ENCODE measurements around the gene SCAF4. TPM values are rescaled to one million over a fixed set of nuclear protein-coding genes. Genes with fewer than 3 reads are reported as not detected.

Gene SCAF4
- total and polyA plus RNA-seq, 10 donors = 10.1 to 48.4 (median 34.1) TPM

GRCh38 chr21:31650930-31651329 is 81.0 kb downstream of the SCAF4 start:
- DNase-seq = no peak
- peaks cover 0 to 9% (median 0%) of the 10 kb centered on the region in 6 donors for H3K4me1 ChIP-seq
- H3K4me3 ChIP-seq = no peak overlapping the region
- no peak overlapping the region for H3K27ac ChIP-seq
- TF ChIP-seq CTCF (IDR thresholded peaks at IDR 0.05 in 8 of 11, conservative IDR thresholded peaks at IDR 0.05 in 3 of 11) (no peak), POLR2AphosphoS5 (IDR thresholded peaks at IDR 0.05) (no peak), POLR2A (IDR thresholded peaks at IDR 0.05) (no peak)
- no peaks in the 10 kb centered on the region for H3K36me3 ChIP-seq
- intact Hi-C loops (cut with DNase I; ENCODE audit: low total_unique reads) = no loop called here
- peaks cover 0 to 3% (median 0%) of the 10 kb centered on the region in 8 donors for H3K9me3 ChIP-seq
- H3K27me3 ChIP-seq (replicated peaks in 1 of 7) = no peaks in the 10 kb centered on the region
- 91 to 94% (median 92%) methylated on average over 3 of the region's 3 CpGs for WGBS, 5 donors

- Histone ChIP-seq H3K27ac (no peak overlapping the region), H3K4me1 (no peaks in the 10 kb centered on the region), H3K36me3 (no peaks in the 10 kb centered on the region), H3K27me3 (replicated peaks in 1 of 7) (no peaks in the 10 kb centered on the region), H3K9me3 (peaks cover 0 to 3% (median 0%) of the 10 kb centered on the region in 8 donors), H3K4me3 (no peak overlapping the region)
- TF ChIP-seq CTCF (IDR thresholded peaks at IDR 0.05 in 8 of 11, conservative IDR thresholded peaks at IDR 0.05 in 3 of 11) (no peak), POLR2AphosphoS5 (IDR thresholded peaks at IDR 0.05) (no peak), POLR2A (IDR thresholded peaks at IDR 0.05) (no peak)
- WGBS, 5 donors = 78 to 81% (median 81%) methylated on average over 3 of the region's 3 CpGs
- no peak for DNase-seq
- intact Hi-C loops (cut with DNase I; ENCODE audit: low total_unique reads) = no loop called here
Measured at GRCh38 chr21:31647650-31648049, 84.3 kb downstream of the SCAF4 start.

GRCh38 chr21:31644643-31645042 is 87.3 kb downstream of the SCAF4 start:
- no peak for DNase-seq
- TF ChIP-seq POLR2AphosphoS5 (IDR thresholded peaks at IDR 0.05) (no peak), POLR2A (IDR thresholded peaks at IDR 0.05) (no peak), CTCF (IDR thresholded peaks at IDR 0.05 in 8 of 11, conservative IDR thresholded peaks at IDR 0.05 in 3 of 11) (no peak)
- Histone ChIP-seq H3K27ac (no peak overlapping the region), H3K36me3 (no peaks in the 10 kb centered on the region), H3K27me3 (replicated peaks in 1 of 7) (no peaks in the 10 kb centered on the region), H3K4me3 (no peak overlapping the region), H3K4me1 (no peaks in the 10 kb centered on the region), H3K9me3 (no peaks in the 10 kb centered on the region)
- WGBS, 5 donors = 62 to 71% (median 67%) methylated on average over 4 of the region's 4 CpGs
- intact Hi-C loops (cut with DNase I; ENCODE audit: low total_unique reads) = no loop called here

GRCh38 chr21:31641416-31641922 is 90.4 kb downstream of the SCAF4 start:
- TF ChIP-seq CTCF (IDR thresholded peaks at IDR 0.05 in 8 of 11, conservative IDR thresholded peaks at IDR 0.05 in 3 of 11) = no peak
- TF ChIP-seq POLR2A (IDR thresholded peaks at IDR 0.05) = no peak
- no peak for TF ChIP-seq POLR2AphosphoS5 (IDR thresholded peaks at IDR 0.05)
- Histone ChIP-seq H3K36me3 (no peaks in the 10 kb centered on the region), H3K27ac (no peak overlapping the region), H3K9me3 (peaks cover 0 to 17% (median 12%) of the 10 kb centered on the region in 8 donors), H3K27me3 (replicated peaks in 1 of 7) (no peaks in the 10 kb centered on the region), H3K4me3 (no peak overlapping the region), H3K4me1 (no peaks in the 10 kb centered on the region)
- WGBS, 5 donors = 89 to 97% (median 96%) methylated on average over 12 of the region's 12 CpGs
- DNase-seq = no peak
- intact Hi-C loops (cut with DNase I; ENCODE audit: low total_unique reads) = no loop called here
